ENCODE measurements around the gene TMCC1. TPM values are rescaled to one million over a fixed set of nuclear protein-coding genes. Genes with fewer than 3 reads are reported as not detected.

TMCC1 gene
- total RNA-seq, 4 donors from 2014 or later = 24.3 to 41.7 (median 31.1) TPM

GRCh38 chr3:129822241-129822640 lies 71.3 kb downstream of the TMCC1 start:
- Histone ChIP-seq H3K27ac (no peak overlapping the region), H3K27me3 (no peaks in the 10 kb centered on the region), H3K4me1 (no peaks in the 10 kb centered on the region), H3K9me3 (no peaks in the 10 kb centered on the region), H3K36me3 (no peaks in the 10 kb centered on the region), H3K4me3 (replicated peaks in 1 of 3) (no peak overlapping the region)
- intact Hi-C loops (cut with DNase I) = loop anchor here (5.0 to 10.0 kb wide), 2 partner anchors 170 to 337 kb away; no protein-coding TSS in a partner anchor
- WGBS, 2 donors = 93 to 100% methylated on average over 1 of the region's 1 CpG
- no peak for DNase-seq
- TF ChIP-seq POLR2A (IDR thresholded peaks at IDR 0.05) (no peak), CTCF (IDR thresholded peaks at IDR 0.05) (no peak)

GRCh38 chr3:129820587-129820986 lies 72.9 kb downstream of the TMCC1 start:
- no peak for DNase-seq
- no peak for TF ChIP-seq CTCF (IDR thresholded peaks at IDR 0.05)
- Histone ChIP-seq H3K9me3 (no peaks in the 10 kb centered on the region), H3K36me3 (no peaks in the 10 kb centered on the region), H3K27me3 (no peaks in the 10 kb centered on the region), H3K4me3 (replicated peaks in 1 of 3) (no peak overlapping the region), H3K4me1 (no peaks in the 10 kb centered on the region), H3K27ac (no peak overlapping the region)
- intact Hi-C loops (cut with DNase I) = loop anchor here (5.0 to 10.0 kb wide), 2 partner anchors 168 to 336 kb away; no protein-coding TSS in a partner anchor
- 63 to 77% methylated on average over 4 of the region's 4 CpGs for WGBS, 2 donors

GRCh38 chr3:129812589-129812988 lies 80.9 kb downstream of the TMCC1 start:
- intact Hi-C loops (cut with DNase I) = no loop called here

GRCh38 chr3:129809297-129809696 lies 84.2 kb downstream of the TMCC1 start:
- Histone ChIP-seq H3K4me1 (no peaks in the 10 kb centered on the region), H3K9me3 (no peaks in the 10 kb centered on the region), H3K36me3 (no peaks in the 10 kb centered on the region), H3K27ac (no peak overlapping the region), H3K27me3 (no peaks in the 10 kb centered on the region), H3K4me3 (replicated peaks in 1 of 3) (no peak overlapping the region)
- TF ChIP-seq CTCF (IDR thresholded peaks at IDR 0.05) (no peak), POLR2A (IDR thresholded peaks at IDR 0.05) (no peak)
- DNase-seq = no peak
- intact Hi-C loops (cut with DNase I) = no loop called here

More at GRCh38 chr3:129812589-129812988, 80.9 kb downstream of the TMCC1 start:
- DNase-seq = no peak
- no peaks in the 10 kb centered on the region for H3K36me3 ChIP-seq
- no peak overlapping the region for H3K27ac ChIP-seq
- H3K9me3 ChIP-seq = no peaks in the 10 kb centered on the region
- no peaks in the 10 kb centered on the region for H3K4me1 ChIP-seq
- no peak overlapping the region for H3K4me3 ChIP-seq (replicated peaks in 1 of 3)
- WGBS, 2 donors = 92 to 94% methylated on average over 3 of the region's 3 CpGs
- no peaks in the 10 kb centered on the region for H3K27me3 ChIP-seq
- TF ChIP-seq POLR2A (IDR thresholded peaks at IDR 0.05) (no peak), CTCF (IDR thresholded peaks at IDR 0.05) (no peak)

GRCh38 chr3:129796146-129796545 lies 97.4 kb downstream of the TMCC1 start:
- Histone ChIP-seq H3K36me3 (no peaks in the 10 kb centered on the region), H3K4me3 (replicated peaks in 1 of 3) (no peak overlapping the region), H3K27ac (no peak overlapping the region), H3K4me1 (peaks cover 29 to 34% of the 10 kb centered on the region in 2 donors), H3K27me3 (no peaks in the 10 kb centered on the region), H3K9me3 (no peaks in the 10 kb centered on the region)
- no peak for TF ChIP-seq POLR2A (IDR thresholded peaks at IDR 0.05)
- no peak for TF ChIP-seq CTCF (IDR thresholded peaks at IDR 0.05)
- intact Hi-C loops (cut with DNase I) = no loop called here
- 96 to 99% methylated on average over 4 of the region's 4 CpGs for WGBS, 2 donors
- DNase-seq = no peak

Measured in thyroid gland (tissue), 4 donors.